HG02763 (cell line): ENCODE results near the gene ZNF280A.
"Not testable (repeated sequence)": the region's sequence is repeated elsewhere in the genome, so short reads cannot be mapped to it uniquely, and the experiment has no call there.

ENCODE experiments used
- ATAC-seq: cut with Tn5 transposase; IDR thresholded peaks from one replicate; pipeline ENCODE4 v1.9.1; 2021; ENCODE audit warnings: mild to moderate bottlenecking, moderate library complexity; ENCODE audit not compliant: unreplicated experiment

ZNF280A gene

DNA sequence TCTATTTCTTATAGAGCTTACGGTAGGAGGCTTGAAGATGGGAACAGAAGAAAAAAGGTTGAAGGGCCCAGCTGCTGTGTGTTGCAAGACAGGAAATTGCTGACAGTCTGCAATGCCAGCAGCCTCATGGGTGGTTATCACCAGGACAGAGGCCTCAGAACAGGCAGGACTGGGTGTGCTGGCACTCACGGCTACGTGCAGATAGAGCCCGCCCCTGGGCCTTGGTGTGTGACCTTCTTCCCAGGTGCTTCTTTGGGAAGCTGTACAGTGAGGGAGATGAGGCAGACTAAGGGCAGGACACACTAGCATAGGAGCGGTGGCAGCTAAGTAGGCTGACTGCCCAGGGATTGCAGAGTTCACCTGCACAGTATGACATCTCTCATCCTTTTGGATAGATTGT is 26.4 kb upstream of the ZNF280A start:
- no peak for ATAC-seq

DNA sequence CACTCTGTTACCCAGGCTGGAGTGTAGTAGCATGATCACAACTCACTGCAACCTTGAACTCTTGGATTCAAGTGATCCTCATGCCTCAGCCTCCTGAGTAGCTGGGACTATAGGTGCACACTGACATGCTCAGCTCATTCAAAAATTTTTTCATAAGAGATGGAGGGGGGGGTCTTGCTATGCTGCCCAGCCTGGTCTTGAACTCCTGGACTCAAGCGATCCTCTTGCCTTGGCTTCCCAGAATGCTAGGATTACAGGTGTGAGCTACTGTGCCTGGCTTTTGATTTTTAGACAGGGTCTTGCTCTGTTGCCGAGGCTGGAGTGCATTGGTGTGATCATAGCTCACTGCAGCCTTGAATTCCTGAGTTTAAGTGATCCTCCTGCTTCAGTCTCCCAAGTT is 25.0 kb upstream of the ZNF280A start:
- ATAC-seq = no peak

DNA sequence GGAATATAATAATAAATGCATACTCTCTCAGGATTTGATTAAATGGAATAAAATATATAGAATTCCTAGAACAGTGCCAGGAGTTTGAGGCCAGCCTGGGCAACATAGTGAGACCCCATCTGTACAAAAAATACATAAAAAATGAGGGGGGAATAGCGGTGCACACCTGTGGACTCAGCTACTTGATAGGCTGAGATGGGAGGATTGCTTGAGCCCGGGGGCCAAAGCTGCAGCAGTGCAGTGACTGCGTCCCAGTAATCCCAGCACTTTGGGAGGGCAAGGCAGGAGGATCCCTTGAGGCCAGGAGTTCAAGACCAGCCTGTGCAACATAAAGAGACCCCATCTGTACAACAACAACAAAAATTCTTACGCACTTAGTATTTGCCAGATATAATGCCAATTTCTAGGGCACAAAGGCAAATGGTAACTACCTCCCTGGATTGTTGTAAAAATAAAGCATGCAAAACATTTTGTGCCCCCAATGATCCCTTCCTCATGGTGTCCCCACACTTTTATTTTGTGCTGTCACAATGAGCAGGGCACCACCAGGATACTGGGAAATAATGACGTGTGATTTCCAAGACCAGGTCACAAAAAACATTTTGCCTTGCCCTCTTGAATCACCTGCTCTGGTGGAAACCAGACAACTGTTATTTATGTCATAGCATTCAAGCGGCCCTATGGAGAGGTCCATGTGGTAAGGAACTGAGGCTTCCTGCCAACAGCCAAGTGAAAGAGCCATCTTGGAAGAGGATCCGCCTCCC is 18.3 kb upstream of the ZNF280A start:
- no peak for ATAC-seq

DNA sequence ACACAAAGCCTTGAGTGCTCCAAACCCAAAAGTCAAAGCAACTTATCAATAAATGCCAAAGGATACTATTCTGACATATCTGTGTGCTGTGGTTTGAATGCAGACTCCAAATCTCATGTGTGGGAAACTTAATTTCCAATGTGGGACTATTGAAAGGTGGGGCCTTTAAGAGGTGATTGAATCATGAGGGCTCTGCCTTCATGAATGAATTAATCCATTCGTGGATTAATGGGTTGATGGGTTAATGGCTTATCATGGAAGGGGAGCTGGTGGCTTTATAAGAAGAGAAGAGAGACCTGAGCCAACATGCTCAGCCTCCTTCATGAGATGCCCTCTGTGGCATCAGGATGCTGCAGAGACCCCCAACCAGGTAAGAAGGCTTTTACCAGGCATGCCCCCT is 16.8 kb upstream of the ZNF280A start:
- no peak for ATAC-seq

DNA sequence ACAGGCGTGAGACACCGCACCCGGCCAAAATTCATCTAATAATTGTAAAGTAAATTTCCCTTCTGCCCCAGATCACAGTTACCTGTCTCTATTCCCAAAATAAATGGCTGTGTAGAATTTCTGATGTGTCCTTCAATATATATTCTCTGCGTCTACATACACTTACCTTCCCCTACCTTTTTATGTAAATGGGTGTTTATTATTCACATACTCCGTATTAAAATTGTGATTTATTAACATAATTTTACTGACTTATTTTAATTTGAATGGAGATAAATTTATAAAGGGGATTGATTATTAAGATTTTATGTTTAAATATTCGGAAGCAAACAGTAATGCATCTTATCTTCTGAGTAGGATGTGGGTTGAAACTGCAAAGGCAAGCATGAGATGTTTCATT is 16.4 kb upstream of the ZNF280A start:
- ATAC-seq = no peak

DNA sequence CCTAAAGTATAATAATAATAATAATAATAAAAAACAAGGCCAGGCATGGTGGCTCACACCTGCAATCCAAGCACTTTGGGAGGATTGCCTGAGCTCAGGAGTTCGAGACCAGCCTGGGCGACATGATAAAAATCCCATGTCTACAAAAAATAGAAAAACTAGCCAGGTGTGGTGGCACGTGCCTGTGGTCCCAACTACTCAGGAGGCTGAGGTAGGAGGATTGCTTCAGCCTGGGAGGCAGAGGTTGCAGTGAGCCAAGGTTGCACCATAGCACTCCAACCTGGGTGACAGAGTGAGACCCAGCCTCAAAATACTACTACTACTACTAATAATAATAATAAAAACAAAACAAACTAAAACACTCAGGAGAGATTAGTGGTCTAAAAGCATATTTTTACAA is 15.6 kb upstream of the ZNF280A start:
- ATAC-seq = no peak

DNA sequence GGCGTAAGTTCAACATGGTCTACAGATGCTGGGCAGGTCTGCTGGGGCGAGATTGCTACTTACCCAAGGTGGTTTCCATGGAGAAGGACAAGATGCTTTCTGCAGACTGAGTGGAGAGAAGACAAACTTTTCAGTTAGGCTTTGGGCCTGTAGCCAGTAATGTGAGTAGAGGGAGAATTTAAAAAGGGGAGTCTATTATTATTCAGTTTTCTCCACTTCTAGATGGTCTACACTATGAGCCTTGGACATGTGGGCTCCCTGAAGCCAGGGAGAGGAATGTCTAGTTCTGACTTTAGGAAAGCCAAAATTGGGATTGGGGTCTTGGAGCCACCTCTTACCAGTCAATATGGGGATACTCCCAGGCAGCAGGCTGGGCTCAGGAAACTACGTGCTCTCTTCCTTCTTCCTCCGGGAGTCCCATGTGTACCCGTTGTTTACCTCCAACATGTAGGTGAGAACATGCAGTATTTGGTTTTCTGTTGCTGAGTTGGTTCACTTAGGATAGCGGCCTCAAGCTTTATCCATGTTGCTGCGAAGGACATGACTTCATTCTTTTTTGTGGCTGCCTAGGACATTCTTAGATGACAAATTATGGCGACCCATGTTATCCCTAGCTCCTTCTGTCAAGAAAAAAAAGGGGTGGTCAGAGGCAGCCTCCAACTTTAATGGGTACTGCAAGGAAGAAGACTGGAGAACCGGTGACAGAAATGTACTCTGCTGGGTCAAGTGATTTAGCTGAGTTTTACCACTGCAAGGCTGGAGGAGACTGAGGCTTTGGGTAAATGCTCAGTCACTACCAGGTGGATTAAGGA is 14.7 kb upstream of the ZNF280A start:
- ATAC-seq = no peak

DNA sequence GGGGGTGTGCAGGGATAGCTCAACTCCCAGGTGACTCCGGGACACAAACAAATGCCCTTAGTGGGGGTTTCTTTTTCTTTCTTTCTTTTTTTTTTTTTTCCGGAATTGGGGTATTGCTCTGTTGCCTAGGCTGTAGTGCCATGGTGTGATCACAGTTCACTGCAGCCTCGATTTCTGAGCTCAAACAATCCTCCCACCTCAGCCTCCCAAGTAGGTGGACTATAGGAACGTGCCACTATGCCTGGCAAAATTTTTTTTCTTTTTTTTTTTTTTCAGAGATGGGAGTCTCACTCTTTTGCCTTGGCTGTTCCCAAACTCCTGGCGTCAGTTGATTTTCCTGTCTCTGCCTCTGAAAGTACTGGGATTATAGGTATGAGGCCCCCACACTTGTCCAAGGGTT is 13.8 kb upstream of the ZNF280A start:
- no peak for ATAC-seq

DNA sequence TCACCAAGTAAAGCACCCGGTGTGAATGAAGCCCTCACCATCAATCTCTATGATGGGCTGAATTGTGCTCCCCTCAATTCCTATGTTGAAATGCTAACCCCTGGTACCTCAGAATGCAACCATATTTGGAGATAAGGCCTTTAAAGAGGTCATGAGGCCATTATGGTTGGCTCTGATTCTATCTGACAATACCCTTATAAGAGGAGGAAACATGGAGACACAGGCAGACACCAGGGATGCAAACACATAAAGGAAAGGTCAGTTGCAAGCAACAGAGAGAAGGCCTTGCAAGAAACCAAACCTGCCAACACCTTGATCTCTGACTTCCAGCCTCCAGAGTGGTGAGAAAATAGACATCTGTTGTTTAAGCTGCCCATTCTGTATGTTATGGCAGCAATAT is 13.3 kb upstream of the ZNF280A start:
- ATAC-seq = no peak

DNA sequence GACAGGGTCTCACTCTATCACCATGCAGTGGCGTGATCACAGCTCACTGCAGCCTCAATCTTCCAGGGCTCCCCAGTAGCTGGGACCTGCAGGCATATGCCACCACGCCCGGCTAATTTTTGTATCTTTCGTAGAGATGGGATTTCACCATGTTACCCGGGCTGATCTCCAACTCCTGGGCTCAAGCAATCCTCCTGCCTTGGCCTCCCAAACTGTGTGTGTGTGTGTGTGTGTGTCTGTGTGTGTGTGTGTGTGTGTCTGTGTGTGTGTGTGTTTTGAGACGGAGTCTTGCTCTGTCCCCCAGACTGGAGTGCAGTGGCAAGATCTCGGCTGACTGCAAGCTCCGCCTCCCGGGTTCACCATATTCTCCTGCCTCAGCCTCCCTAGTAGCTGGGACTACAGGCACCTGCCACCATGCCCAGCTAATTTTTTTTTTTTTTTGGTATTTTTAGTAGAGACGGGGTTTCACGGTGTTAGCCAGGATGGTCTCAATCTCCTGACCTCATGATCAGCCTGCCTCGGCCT is 12.5 kb upstream of the ZNF280A start:
- ATAC-seq = not testable (repeated sequence)

DNA sequence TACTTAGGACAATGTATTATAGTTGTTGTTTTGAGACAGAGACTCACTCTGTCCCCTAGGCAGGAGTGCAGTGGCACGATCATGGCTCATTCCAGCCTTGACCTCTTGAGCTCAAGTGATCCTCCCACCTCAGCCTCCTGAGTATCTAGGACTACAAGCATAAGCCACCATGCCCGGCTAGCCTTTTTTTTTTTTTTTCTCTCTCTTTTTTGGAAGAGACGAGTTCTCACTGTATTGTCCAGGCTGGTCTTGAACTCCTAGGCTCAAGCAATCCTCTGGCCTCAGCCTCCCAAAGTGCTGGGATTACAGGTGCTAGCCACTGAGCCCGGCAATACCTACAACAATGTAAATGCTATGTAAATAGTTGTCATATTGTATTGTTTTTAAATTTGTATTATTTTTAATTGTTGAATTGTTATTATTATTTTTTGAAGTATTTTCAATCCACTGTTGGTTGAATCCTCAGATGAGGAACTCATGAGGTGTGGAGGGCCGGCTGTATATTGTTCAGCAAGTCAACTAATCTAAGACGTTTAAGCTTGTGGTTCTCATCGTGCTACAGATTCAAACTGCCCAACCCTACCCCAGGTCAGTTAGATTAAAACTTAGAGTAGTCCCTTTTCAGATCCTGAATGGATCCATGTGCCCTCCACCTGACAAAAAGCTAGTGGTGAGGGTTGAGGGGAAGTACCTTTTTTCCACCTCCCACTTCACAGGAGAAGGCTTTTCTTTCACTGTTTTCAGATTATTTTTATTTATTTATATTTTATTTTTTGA is 11.9 kb upstream of the ZNF280A start:
- no peak for ATAC-seq

DNA sequence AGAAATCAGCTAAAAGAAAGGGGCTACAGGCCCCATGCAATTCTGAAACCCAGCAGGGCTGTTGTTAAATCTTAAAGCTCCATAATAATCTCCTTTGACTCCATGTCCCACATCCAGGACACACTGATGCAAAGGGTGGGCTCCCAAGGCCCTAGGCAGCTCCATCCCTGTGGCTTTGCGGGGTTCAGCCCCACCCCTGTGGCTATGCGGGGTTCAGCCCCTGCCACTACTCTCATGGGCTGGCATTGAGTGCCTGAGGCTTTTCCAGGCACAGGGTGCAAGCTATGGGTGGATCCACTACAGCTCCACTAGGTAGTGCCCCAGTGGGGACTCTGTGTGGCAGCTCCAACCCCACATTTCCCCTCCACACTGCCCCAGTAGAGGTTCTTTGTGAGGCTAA is 8.7 kb upstream of the ZNF280A start:
- ATAC-seq = no peak

DNA sequence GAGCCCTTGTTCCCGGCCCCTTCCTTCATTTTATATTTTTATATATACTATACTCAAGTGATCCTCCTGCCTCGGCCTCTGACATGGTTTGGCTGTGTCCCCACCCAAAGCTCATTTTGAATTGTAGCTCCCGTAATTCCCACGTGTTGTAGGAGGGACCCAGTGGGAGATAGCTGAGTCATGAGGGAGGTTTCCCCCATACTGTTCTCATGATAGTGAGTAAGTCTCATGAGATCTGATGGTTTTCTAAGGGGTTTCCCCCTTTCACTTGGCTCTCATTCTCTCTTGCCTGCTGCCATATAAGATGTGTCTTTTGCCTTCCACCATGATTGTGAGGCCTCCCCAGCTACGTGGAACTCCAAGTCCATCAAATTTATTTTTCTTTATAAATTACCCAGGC is 7.2 kb upstream of the ZNF280A start:
- ATAC-seq = no peak

DNA sequence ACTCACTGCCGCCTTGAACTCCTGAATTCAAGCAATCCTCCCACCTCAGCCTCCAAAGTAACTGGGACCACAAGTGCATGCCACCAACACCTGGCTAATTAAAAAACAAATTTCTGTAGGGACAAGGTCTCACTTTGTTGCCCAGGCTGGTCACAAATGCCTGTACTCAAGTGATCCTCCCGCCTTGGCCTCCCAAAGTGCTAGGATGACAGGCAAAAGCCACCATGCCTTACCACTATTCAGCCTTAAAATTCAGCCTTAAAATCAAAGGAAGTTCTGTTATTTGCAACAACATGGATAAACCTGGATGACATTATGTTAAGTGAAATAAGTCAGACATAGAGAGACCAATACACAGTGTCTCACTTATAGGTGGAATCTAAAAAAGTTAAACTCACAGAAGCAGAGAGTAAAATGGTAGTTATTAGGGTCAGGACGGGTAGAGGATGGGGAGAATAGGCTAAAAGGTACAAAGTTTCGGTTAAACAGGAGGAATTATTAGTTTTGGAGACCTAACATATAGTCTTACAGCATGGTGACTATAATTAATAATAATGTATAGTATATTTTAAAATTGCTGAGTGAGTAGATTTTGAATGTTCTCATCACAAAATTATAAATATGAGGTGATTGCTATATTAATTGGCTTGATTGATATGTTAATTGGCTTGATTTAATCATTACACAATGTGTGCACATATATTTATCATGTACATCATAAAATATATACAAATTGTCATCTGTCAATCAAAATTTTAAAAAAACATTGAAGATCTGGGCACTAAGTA is 6.2 kb upstream of the ZNF280A start:
- no peak for ATAC-seq

DNA sequence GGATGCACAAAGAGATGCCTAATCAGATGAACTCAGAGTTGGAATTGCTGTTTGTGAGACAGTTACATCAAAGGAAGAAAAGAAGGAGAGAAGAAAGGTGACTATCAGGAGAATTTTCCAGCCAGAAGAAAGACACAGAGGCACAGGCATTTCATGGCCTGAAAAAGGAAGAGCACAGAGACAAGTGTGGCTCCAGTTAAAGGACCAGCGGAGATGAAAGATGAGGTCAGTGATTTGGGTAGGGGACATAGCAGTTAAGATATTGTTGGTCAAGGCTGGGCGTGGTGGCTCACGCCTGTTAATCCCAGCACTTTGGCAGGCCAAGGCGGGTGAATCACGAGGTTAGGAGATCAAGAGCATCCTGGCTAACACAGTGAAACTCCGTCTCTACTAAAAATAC is 3.4 kb upstream of the ZNF280A start:
- no peak for ATAC-seq

DNA sequence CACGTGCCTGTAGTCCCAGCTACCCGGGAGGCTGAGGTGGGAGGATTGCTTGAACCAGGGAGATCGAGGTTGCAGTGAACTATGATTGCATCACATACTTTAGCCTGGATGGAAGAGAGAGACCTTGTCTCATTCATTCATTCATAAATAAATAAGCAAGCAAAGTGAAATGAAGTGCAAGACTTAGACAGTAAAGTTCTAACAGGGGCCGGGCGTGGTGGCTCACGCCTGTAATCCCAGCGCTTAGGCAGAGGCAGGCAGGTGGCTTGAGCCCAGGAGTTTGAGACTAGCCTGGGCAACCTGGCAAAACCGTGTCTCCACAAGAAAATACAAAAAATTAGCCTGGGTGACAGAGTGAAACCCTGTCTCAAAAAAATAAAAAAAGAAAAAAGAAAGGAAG is 1.6 kb upstream of the ZNF280A start:
- ATAC-seq = no peak

DNA sequence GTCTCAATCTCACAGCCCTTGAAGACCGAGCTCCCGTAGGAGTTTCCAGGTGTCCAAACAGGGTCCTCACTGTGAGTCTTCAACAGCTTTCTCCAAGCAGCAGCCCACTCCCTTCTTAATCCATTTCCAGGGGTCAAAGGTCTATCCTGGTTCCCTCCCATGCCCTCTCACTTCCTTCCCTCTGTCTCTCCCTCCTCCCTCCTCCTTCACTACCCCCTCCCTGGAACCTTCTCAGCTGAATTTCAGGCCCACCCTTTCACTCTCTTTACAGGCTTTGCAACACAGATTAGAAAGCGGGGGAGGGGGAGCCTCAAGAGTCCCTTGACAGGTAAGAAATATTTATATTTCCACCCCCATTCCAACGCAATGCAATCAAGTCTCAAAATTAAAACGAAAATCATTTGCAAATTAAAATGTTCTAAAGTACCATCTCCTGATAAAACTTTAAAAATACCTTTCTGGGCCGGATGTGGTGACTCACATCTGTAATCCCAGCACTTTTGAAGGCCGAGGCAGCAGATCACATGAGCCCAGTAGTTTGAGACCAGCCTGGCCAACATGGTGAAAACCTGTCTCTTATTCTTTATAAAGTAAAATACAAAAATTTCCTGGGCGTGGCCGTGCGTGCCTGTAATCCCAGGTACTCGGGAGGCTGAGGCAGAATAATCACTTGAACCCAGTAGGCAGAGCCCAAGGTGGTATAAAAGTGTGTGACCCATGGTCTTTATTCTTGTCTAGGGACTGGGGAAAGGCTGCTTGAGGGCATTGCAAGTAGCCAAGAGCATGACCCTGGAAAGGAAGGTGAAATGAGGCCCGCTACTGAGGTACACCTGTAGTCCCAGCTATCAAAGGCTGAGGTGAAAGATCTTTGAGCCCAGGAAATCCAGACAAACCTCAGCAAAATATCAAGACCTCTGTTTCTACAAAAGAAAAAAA is 865 bp upstream of the ZNF280A start:
- no peak for ATAC-seq

DNA sequence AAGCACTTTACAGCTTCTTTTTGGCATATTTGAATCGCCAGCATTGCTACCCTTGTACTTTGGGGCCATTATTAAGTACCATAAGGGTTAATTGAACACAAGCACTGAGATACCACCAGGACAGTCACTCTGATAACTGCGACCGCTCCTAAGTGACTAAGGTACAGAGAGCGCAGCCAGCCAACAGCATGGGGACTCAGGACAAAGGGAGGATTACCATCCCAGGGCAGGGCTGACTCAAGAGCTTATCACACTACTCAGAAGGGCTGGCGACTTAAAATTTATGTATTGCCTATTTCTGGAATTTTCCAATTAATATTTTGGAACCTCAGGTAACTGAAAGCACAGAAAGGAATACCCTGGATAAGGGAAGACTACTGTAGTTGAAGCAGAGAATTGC is 479 bp downstream of the ZNF280A start:
- ATAC-seq = no peak

DNA sequence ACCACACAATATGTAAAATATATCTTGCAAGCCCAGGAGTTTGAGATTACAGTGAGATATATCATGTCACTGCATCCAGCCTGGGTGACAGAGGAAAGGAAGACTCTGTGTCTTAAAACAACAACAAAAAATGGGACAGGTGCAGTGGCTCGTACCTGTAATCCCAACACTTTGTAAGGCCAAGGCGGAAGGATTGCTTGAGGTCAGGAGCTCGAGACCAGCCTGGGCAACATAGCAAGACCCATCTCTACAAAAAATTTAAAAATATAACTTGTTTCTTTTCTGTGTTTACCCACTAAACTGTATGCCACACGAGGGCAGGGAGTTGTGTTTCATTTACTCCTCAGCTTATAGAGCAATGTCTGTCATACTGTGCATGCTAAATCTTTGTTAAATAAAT is 3.1 kb downstream of the ZNF280A start:
- ATAC-seq = no peak

DNA sequence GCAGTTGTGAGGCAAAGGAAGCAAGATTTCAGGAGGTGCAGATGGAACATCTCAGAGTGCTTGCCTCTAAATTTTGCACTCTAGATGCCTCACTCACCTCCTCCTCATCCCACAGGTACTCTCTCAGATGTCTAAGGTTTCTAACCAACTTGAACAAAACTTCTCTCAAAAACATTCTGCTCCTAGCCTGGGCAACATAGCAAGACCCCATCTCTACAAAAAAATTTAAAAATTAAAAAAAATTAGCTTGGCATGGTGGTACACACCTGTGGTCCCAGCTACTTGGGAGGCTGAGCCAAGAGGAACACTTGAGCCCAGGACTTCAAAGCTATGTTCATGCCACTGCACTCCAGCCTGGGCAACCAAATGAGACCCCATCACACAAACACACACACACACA is 4.2 kb downstream of the ZNF280A start:
- no peak for ATAC-seq
